ENCODE data around the gene ANAPC2.

DNA sequence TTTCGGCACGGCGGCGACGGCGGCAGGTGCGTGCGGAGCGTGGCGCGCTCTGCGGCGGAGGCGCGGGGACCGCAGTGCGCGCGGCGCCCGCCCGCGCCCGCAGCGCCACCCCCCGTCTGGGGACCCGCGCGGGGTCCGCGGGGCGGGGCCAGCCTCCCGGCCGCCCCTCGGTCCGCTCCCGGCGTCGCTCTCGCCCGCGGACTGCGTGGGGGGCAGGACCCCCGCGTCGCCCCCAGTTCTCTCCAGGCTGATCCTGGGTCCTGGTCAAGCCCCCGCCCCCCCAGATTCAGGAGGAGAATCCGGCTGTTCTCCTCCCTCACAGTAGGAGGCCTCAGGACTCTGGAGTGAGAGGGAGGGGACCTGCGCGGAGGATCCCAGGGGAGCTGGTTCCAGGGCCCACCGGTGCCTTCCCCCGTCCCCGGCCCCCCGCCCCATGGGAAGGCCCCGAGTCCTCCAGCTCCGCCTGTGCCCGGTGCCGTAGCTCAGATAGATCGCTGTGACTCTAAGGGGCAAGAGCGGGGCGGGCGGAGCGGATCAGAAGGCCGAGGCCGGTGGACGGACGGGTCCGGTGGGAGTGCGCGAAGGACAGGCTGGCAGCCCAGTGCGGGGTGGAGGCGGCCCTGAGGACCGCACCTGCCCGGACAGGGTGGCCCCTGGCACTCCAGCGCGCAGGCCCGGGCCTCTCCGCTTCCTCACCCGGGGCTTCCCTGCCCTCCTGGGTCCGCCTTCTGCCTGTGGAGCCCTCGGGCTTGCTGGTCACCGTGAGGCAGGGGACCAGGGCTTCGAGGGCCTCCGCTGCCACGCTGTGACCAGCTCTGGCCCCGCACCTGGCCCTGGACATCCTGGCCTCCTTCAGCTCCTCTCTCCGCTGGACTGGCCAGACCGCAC lies 34.1 kb upstream of the ANAPC2 start, which contains the start of gene RNF208:
- no peak for TF ChIP-seq EZH2 (optimal IDR thresholded peaks at IDR 0.05; ENCODE audit: low read depth, low read length)
- TF ChIP-seq, protein P1, sequence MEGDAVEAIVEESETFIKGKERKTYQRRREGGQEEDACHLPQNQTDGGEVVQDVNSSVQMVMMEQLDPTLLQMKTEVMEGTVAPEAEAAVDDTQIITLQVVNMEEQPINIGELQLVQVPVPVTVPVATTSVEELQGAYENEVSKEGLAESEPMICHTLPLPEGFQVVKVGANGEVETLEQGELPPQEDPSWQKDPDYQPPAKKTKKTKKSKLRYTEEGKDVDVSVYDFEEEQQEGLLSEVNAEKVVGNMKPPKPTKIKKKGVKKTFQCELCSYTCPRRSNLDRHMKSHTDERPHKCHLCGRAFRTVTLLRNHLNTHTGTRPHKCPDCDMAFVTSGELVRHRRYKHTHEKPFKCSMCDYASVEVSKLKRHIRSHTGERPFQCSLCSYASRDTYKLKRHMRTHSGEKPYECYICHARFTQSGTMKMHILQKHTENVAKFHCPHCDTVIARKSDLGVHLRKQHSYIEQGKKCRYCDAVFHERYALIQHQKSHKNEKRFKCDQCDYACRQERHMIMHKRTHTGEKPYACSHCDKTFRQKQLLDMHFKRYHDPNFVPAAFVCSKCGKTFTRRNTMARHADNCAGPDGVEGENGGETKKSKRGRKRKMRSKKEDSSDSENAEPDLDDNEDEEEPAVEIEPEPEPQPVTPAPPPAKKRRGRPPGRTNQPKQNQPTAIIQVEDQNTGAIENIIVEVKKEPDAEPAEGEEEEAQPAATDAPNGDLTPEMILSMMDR (IDR thresholded peaks at IDR 0.05; ENCODE audit: low read length), result no peak

Data from MM.1S (cell line).